HCT116 (cell line): Measurements from ENCODE around the gene DNAH10. TPM values are rescaled to one million over a fixed set of nuclear protein-coding genes. Genes with fewer than 3 reads are reported as not detected.

ENCODE experiments used
- ATAC-seq: fragments of 200-7000 bp; cut with Tn5 transposase; 2 replicates; pipeline ENCODE4 v1.9.1; 2020; ENCODE audit warnings: mild to moderate bottlenecking, moderate library complexity
- BruUV-seq: library from RNA; stranded (reverse); fragments of 400-500 nt; replicated peaks from 2 replicates; lab custom pipeline; 2021; lab: Mats Ljungman, UMichigan
- CTCF ChIA-PET: fragments of 300-600 bp; sonication (Branson Sonifier 250); formaldehyde crosslinking; loops from one replicate; lab custom pipeline; 2021; ENCODE audit warnings: antibody characterized with exemption; lab: Charles Lee
- POLR2A ChIA-PET: fragments of 300-600, 350-600 bp; sonication (Branson Sonifier 250); formaldehyde crosslinking; loops from one replicate; lab custom pipeline; 2021; ENCODE audit warnings: antibody characterized with exemption; lab: Charles Lee
- RAD21 ChIA-PET, 2 experiments: fragments of 300-600 bp; sonication (Branson Sonifier 250); formaldehyde crosslinking; loops; one replicate each; lab custom pipeline; 2023; ENCODE audit warnings: low total read pairs in 2 of 2; ENCODE audit not compliant: uncharacterized antibody in 2 of 2, unreplicated experiment in 2 of 2, low non-redundant PET in 1 of 2; lab: Charles Lee
- DNase-seq: peaks from one replicate; pipeline ENCODE4 v3.0.0-alpha.2; 2010; ENCODE audit warnings: low read depth, low spot score
- H2AFZ ChIP-seq: fragments of 200-600 bp; shearing (Covaris generic), sonication (generic); 2 replicates; pipeline ENCODE4 v1.6.1; 2017; ENCODE audit warnings: low read depth, mixed run types, mixed read lengths, antibody characterized with exemption, low read length; ENCODE audit not compliant: poor library complexity, severe bottlenecking
- H3K27ac ChIP-seq: 2 replicates; pipeline ENCODE4 v1.5.1; 2012; ENCODE audit warnings: low read depth, low read length
- H3K27me3 ChIP-seq: fragments of 200-600 bp; sonication (generic); 2 replicates; pipeline ENCODE4 v1.6.1; 2016; ENCODE audit warnings: mixed run types, low read length, mixed read lengths; ENCODE audit not compliant: insufficient read depth
- H3K36me3 ChIP-seq, 2 experiments: fragments of 200-500 bp in 1 of 2; fragments of 200-600 bp in 1 of 2; sonication (Bioruptor generic) in 1 of 2; sonication (generic) in 1 of 2; 2 replicates each; pipeline versions ENCODE4 v1.5.1 to v1.6.1; 2014 to 2016; ENCODE audit warnings: low read length in 2 of 2, inconsistent platforms in 1 of 2, mixed read lengths in 1 of 2, mixed run types in 1 of 2; ENCODE audit not compliant: insufficient read depth in 2 of 2, control insufficient read depth in 1 of 2
- H3K4me1 ChIP-seq, 2 experiments: fragments of 200-600 bp in 1 of 2; sonication (generic) in 1 of 2; 2 replicates each; pipeline versions ENCODE4 v1.5.1 to v1.6.1; 2012 to 2017; ENCODE audit warnings: low read length in 2 of 2, inconsistent platforms in 1 of 2, mild to moderate bottlenecking in 1 of 2, mixed read lengths in 1 of 2, mixed run types in 1 of 2, moderate library complexity in 1 of 2; ENCODE audit not compliant: insufficient read depth in 2 of 2, control insufficient read depth in 1 of 2
- H3K4me2 ChIP-seq: fragments of 200-600 bp; sonication (generic); 2 replicates; pipeline ENCODE4 v1.6.1; 2017; ENCODE audit warnings: mixed run types, low read length, mixed read lengths
- H3K4me3 ChIP-seq, 2 experiments: fragments of 200-600 bp in 1 of 2; sonication (generic) in 1 of 2; replicated peaks in 1 of 2; 2 replicates each; pipeline ENCODE4 v1.5.1; 2011 to 2016; ENCODE audit warnings: low read length in 2 of 2, control low read depth in 1 of 2, low read depth in 1 of 2, mild to moderate bottlenecking in 1 of 2, mixed read lengths in 1 of 2, mixed run types in 1 of 2
- H3K79me2 ChIP-seq: fragments of 200-600 bp; sonication (generic); 2 replicates; pipeline ENCODE4 v1.6.1; 2017; ENCODE audit warnings: mild to moderate bottlenecking, mixed run types, low read length, moderate library complexity, mixed read lengths; ENCODE audit not compliant: insufficient read depth
- H3K9ac ChIP-seq: fragments of 200-600 bp; sonication (generic); 2 replicates; pipeline ENCODE4 v1.6.1; 2016; ENCODE audit warnings: low read length, mixed read lengths
- H3K9me2 ChIP-seq: fragments of 200-600 bp; sonication (generic), shearing (Covaris generic); 2 replicates; pipeline ENCODE4 v1.6.1; 2017; ENCODE audit warnings: mixed run types, mild to moderate bottlenecking, moderate library complexity; ENCODE audit not compliant: insufficient read depth
- H3K9me3 ChIP-seq, 2 experiments: fragments of 200-500 bp in 1 of 2; fragments of 200-600 bp in 1 of 2; sonication (Bioruptor generic) in 1 of 2; sonication (generic) in 1 of 2; 2 replicates each; pipeline ENCODE4 v1.6.1; 2014 to 2017; ENCODE audit warnings: low read length in 2 of 2, mixed read lengths in 2 of 2, inconsistent platforms in 1 of 2, low read depth in 1 of 2, mild to moderate bottlenecking in 1 of 2, mixed run types in 1 of 2, moderate library complexity in 1 of 2; ENCODE audit not compliant: control insufficient read depth in 1 of 2, insufficient read depth in 1 of 2
- H4K20me1 ChIP-seq: fragments of 200-600 bp; sonication (generic), shearing (Covaris generic); 2 replicates; pipeline ENCODE4 v1.6.1; 2017; ENCODE audit warnings: mixed run types, mild to moderate bottlenecking, moderate library complexity; ENCODE audit not compliant: insufficient read depth
- CBX3 ChIP-seq: IDR thresholded peaks from 2 replicates; pipeline ENCODE4 v1.6.1; 2012; ENCODE audit warnings: low read depth
- CEBPB ChIP-seq: IDR thresholded peaks from 2 replicates; pipeline ENCODE4 v1.6.1; 2012; ENCODE audit warnings: low read depth
- ELF1 ChIP-seq: IDR thresholded peaks from 2 replicates; pipeline ENCODE4 v1.6.1; 2012; ENCODE audit warnings: low read depth, borderline replicate concordance
- EZH2 ChIP-seq: fragments of 200-600 bp; sonication (generic); IDR thresholded peaks from 2 replicates; pipeline ENCODE4 v1.6.1; 2017; ENCODE audit warnings: antibody characterized with exemption, mixed run types
- EZH2phosphoT487 ChIP-seq: fragments of 200-600 bp; IDR thresholded peaks from 2 replicates; pipeline ENCODE4 v1.6.1; 2018; ENCODE audit warnings: antibody characterized with exemption, borderline replicate concordance
- FOSL1 ChIP-seq: IDR thresholded peaks from 2 replicates; pipeline ENCODE4 v1.6.1; 2012; ENCODE audit warnings: low read depth
- POLR2A ChIP-seq: IDR thresholded peaks from 2 replicates; pipeline ENCODE4 v1.7.0; 2011; ENCODE audit warnings: borderline replicate concordance; ENCODE audit not compliant: insufficient read depth, insufficient read length; ENCODE audit errors: extremely low read depth
- POLR2AphosphoS5 ChIP-seq: IDR thresholded peaks from 2 replicates; pipeline ENCODE4 v1.6.1; 2011; ENCODE audit warnings: mild to moderate bottlenecking, low read depth, low read length, moderate library complexity
- RAD21 ChIP-seq: IDR thresholded peaks from 2 replicates; pipeline ENCODE4 v1.6.1; 2012; ENCODE audit warnings: low read depth, mild to moderate bottlenecking
- SIN3A ChIP-seq: IDR thresholded peaks from 2 replicates; pipeline ENCODE4 v1.6.1; 2012; ENCODE audit warnings: low read depth
- SP1 ChIP-seq: IDR thresholded peaks from 2 replicates; pipeline ENCODE4 v1.6.1; 2012; ENCODE audit warnings: low read depth
- SRF ChIP-seq: IDR thresholded peaks from 2 replicates; pipeline ENCODE4 v1.6.1; 2012; ENCODE audit warnings: low read depth
- TCF7L2 ChIP-seq: IDR thresholded peaks from 2 replicates; pipeline ENCODE4 v1.7.0; 2011; ENCODE audit warnings: borderline replicate concordance, inconsistent platforms; ENCODE audit not compliant: insufficient read depth, insufficient read length; ENCODE audit errors: extremely low read depth
- YY1 ChIP-seq: IDR thresholded peaks from 2 replicates; pipeline ENCODE4 v1.6.1; 2011; ENCODE audit warnings: low read length, low read depth, moderate library complexity, mild to moderate bottlenecking; ENCODE audit not compliant: insufficient replicate concordance; ENCODE audit errors: extremely low read depth
- ZFX ChIP-seq: fragments of 450-650 bp; IDR thresholded peaks from 2 replicates; pipeline ENCODE4 v1.6.1; 2017
- intact Hi-C: fragments of 100-400 bp; cut with micrococcal nuclease; formaldehyde crosslinking; loops from 2 replicates; pipeline ENCODE4 v1.10.0; 2022
- total RNA-seq: library from RNA; stranded (reverse); gene quantifications from one replicate; pipeline ENCODE4 v1.2.1, GENCODE V29; 2021; ENCODE audit not compliant: unreplicated experiment
- TF ChIP-seq, protein P1 (sequence below): IDR thresholded peaks from 2 replicates; pipeline ENCODE4 v1.6.1; 2012; ENCODE audit warnings: low read depth
- TF ChIP-seq, protein P2 (sequence below): IDR thresholded peaks from 2 replicates; pipeline ENCODE4 v1.6.1; 2011; ENCODE audit warnings: mild to moderate bottlenecking, low read length, moderate library complexity; ENCODE audit not compliant: insufficient replicate concordance; ENCODE audit errors: extremely low read depth
- TF ChIP-seq, protein P3 (sequence below): IDR thresholded peaks from 2 replicates; pipeline ENCODE4 v1.6.1; 2012
- TF ChIP-seq, protein P4 (sequence below), 3 experiments: fragments of 200-600 bp in 1 of 3; sonication (generic) in 1 of 3; IDR thresholded peaks in 2 of 3; conservative IDR thresholded peaks in 1 of 3; 2 replicates each; pipeline ENCODE4 v1.5.1; 2012 to 2017; ENCODE audit warnings: low read depth in 2 of 3, low read length in 2 of 3, antibody characterized with exemption in 1 of 3, borderline replicate concordance in 1 of 3, control low read depth in 1 of 3, mild to moderate bottlenecking in 1 of 3, mixed read lengths in 1 of 3, mixed run types in 1 of 3, moderate library complexity in 1 of 3; ENCODE audit not compliant: insufficient read depth in 1 of 3

Gene DNAH10
- total RNA-seq, 1 experiment from 2014 or later, result 1.3 TPM

DNA sequence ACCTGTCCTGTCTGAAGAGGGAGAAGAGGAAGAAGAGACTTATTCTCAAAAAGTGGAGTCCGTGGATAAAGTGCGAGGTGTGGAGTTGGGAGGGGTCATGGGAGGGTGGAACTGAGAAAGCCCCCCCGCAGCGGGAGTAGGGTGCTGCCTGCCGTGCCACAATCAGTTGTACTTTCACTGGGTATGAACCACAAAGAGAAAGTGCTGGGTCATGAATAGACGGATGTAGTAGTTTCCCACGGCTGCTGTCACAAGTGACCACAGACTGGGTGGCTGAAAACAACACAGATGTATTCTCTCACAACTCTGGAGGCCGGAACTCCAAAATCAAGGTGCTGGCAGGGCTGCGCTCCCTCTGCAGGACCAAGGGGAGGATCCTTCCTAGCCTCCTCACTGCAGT, 5.5 kb downstream of the DNAH10 start:
- no peaks in the 10 kb centered on the region for H3K36me3 ChIP-seq
- CTCF ChIA-PET, result no interaction called here

More for the DNA sequence above, 5.5 kb downstream of the DNAH10 start:
- BruUV-seq, result no TSS peak
- ATAC-seq, result no peak
- Histone ChIP-seq H3K4me2 (no peak overlapping the region), H3K9ac (no peak overlapping the region), H3K27me3 (no peaks in the 10 kb centered on the region), H3K79me2 (no peaks in the 10 kb centered on the region), H3K4me1 (no peaks in the 10 kb centered on the region), H3K9me3 (no peaks in the 10 kb centered on the region), H3K9me2 (no peaks in the 10 kb centered on the region), H4K20me1 (no peaks in the 10 kb centered on the region), H2AFZ (no peak overlapping the region), H3K4me3 (no peak overlapping the region), H3K27ac (no peak overlapping the region)
- RAD21 ChIA-PET, result no interaction called here
- POLR2A ChIA-PET, result no interaction called here
- intact Hi-C loops, result no loop called here
- TF ChIP-seq CEBPB (no peak), POLR2AphosphoS5 (no peak), ZFX (no peak), TCF7L2 (no peak), EZH2 (no peak), RAD21 (no peak), ELF1 (no peak), SRF (no peak), FOSL1 (no peak), SIN3A (no peak), POLR2A (no peak), YY1 (no peak), CBX3 (no peak), EZH2phosphoT487 (no peak), SP1 (no peak)
- TF ChIP-seq, protein P1, sequence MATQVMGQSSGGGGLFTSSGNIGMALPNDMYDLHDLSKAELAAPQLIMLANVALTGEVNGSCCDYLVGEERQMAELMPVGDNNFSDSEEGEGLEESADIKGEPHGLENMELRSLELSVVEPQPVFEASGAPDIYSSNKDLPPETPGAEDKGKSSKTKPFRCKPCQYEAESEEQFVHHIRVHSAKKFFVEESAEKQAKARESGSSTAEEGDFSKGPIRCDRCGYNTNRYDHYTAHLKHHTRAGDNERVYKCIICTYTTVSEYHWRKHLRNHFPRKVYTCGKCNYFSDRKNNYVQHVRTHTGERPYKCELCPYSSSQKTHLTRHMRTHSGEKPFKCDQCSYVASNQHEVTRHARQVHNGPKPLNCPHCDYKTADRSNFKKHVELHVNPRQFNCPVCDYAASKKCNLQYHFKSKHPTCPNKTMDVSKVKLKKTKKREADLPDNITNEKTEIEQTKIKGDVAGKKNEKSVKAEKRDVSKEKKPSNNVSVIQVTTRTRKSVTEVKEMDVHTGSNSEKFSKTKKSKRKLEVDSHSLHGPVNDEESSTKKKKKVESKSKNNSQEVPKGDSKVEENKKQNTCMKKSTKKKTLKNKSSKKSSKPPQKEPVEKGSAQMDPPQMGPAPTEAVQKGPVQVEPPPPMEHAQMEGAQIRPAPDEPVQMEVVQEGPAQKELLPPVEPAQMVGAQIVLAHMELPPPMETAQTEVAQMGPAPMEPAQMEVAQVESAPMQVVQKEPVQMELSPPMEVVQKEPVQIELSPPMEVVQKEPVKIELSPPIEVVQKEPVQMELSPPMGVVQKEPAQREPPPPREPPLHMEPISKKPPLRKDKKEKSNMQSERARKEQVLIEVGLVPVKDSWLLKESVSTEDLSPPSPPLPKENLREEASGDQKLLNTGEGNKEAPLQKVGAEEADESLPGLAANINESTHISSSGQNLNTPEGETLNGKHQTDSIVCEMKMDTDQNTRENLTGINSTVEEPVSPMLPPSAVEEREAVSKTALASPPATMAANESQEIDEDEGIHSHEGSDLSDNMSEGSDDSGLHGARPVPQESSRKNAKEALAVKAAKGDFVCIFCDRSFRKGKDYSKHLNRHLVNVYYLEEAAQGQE, result no peak
- TF ChIP-seq, protein P2, sequence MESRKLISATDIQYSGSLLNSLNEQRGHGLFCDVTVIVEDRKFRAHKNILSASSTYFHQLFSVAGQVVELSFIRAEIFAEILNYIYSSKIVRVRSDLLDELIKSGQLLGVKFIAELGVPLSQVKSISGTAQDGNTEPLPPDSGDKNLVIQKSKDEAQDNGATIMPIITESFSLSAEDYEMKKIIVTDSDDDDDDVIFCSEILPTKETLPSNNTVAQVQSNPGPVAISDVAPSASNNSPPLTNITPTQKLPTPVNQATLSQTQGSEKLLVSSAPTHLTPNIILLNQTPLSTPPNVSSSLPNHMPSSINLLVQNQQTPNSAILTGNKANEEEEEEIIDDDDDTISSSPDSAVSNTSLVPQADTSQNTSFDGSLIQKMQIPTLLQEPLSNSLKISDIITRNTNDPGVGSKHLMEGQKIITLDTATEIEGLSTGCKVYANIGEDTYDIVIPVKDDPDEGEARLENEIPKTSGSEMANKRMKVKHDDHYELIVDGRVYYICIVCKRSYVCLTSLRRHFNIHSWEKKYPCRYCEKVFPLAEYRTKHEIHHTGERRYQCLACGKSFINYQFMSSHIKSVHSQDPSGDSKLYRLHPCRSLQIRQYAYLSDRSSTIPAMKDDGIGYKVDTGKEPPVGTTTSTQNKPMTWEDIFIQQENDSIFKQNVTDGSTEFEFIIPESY, result no peak
- TF ChIP-seq, protein P3, sequence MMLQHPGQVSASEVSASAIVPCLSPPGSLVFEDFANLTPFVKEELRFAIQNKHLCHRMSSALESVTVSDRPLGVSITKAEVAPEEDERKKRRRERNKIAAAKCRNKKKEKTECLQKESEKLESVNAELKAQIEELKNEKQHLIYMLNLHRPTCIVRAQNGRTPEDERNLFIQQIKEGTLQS, result no peak
- TF ChIP-seq, protein P4, sequence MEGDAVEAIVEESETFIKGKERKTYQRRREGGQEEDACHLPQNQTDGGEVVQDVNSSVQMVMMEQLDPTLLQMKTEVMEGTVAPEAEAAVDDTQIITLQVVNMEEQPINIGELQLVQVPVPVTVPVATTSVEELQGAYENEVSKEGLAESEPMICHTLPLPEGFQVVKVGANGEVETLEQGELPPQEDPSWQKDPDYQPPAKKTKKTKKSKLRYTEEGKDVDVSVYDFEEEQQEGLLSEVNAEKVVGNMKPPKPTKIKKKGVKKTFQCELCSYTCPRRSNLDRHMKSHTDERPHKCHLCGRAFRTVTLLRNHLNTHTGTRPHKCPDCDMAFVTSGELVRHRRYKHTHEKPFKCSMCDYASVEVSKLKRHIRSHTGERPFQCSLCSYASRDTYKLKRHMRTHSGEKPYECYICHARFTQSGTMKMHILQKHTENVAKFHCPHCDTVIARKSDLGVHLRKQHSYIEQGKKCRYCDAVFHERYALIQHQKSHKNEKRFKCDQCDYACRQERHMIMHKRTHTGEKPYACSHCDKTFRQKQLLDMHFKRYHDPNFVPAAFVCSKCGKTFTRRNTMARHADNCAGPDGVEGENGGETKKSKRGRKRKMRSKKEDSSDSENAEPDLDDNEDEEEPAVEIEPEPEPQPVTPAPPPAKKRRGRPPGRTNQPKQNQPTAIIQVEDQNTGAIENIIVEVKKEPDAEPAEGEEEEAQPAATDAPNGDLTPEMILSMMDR (IDR thresholded peaks at IDR 0.05 in 2 of 3, conservative IDR thresholded peaks at IDR 0.05 in 1 of 3; ENCODE audit: borderline replicate concordance in 1 of 3, insufficient read depth in 1 of 3, low read depth in 2 of 3, low read length in 2 of 3), result no peak
- no peak for DNase-seq
